Islet of Langerhans (tissue), 1 donor: Measurements from ENCODE around the gene SYMPK.
"Not testable (repeated sequence)": the region's sequence is repeated elsewhere in the genome, so short reads cannot be mapped to it uniquely, and the experiment has no call there.

ENCODE experiments used
- FAIRE-seq: peaks from one replicate; lab custom pipeline; 2011; peaks lifted over from hg19 to GRCh38; lab: Jason Lieb, UNC

The SYMPK gene

GRCh38 chr19:45801603-45802175 lies 61.3 kb downstream of the SYMPK start:
- FAIRE-seq: no peak

- FAIRE-seq: no peak
Measured at GRCh38 chr19:45800070-45800553, 62.8 kb downstream of the SYMPK start.

- not testable (repeated sequence) for FAIRE-seq
Measured at GRCh38 chr19:45799541-45799940, 63.4 kb downstream of the SYMPK start.

GRCh38 chr19:45798995-45799517 lies 63.9 kb downstream of the SYMPK start:
- peak; percentile 77 for FAIRE-seq

- FAIRE-seq: no peak
Measured at GRCh38 chr19:45794627-45795026, 68.3 kb downstream of the SYMPK start.

- no peak for FAIRE-seq
Measured at GRCh38 chr19:45793876-45794275, 69.1 kb downstream of the SYMPK start.

GRCh38 chr19:45793178-45793564 lies 69.8 kb downstream of the SYMPK start:
- no peak for FAIRE-seq

GRCh38 chr19:45792470-45793177 lies 70.3 kb downstream of the SYMPK start, which contains the start of gene DMWD:
Gene DMWD, minus strand, starts transcription at chr19:45792845. Its CDS starts 89 bp downstream, at chr19:45792756.
- peak; percentile 21 for FAIRE-seq

- no peak for FAIRE-seq
Measured at GRCh38 chr19:45791744-45792469, 71.0 kb downstream of the SYMPK start.

- FAIRE-seq: no peak
Measured at GRCh38 chr19:45790942-45791341, 72.0 kb downstream of the SYMPK start.

- FAIRE-seq: no peak
Measured at GRCh38 chr19:45789035-45789786, 73.7 kb downstream of the SYMPK start.

GRCh38 chr19:45786533-45786894 lies 76.4 kb downstream of the SYMPK start:
- FAIRE-seq: no peak

GRCh38 chr19:45785781-45786532 lies 77.0 kb downstream of the SYMPK start:
- FAIRE-seq: no peak

- no peak for FAIRE-seq
Measured at GRCh38 chr19:45785097-45785496, 77.8 kb downstream of the SYMPK start.

GRCh38 chr19:45784096-45784495 lies 78.9 kb downstream of the SYMPK start:
- no peak for FAIRE-seq

GRCh38 chr19:45782820-45783785 lies 79.8 kb downstream of the SYMPK start:
- FAIRE-seq: no peak

- no peak for FAIRE-seq
Measured at GRCh38 chr19:45782162-45782691, 80.7 kb downstream of the SYMPK start, which contains the start of gene DMPK. Gene DMPK, minus strand, starts transcription at chr19:45782490. Its CDS starts 138 bp downstream, at chr19:45782352.

GRCh38 chr19:45781214-45782161 lies 81.5 kb downstream of the SYMPK start:
- FAIRE-seq: no peak
